IMR-90 (cell line): ENCODE measurements around the gene NOS1AP. TPM values are rescaled to one million over a fixed set of nuclear protein-coding genes. Genes with fewer than 3 reads are reported as not detected.

Experiments used
- ATAC-seq: fragments of 200-7000 bp; cut with Tn5 transposase; 2 replicates; pipeline ENCODE4 v1.9.1; 2020; ENCODE audit warnings: low read depth, mild to moderate bottlenecking, moderate library complexity
- BruUV-seq: library from RNA; stranded (reverse); fragments of 400-500 nt; replicated peaks from 2 replicates; lab custom pipeline; 2021; lab: Mats Ljungman, UMichigan
- CTCF ChIA-PET: fragments of 300-600 bp; formaldehyde crosslinking; extraction: SDS; loops from one replicate; lab custom pipeline; 2021; ENCODE audit warnings: antibody characterized with exemption; lab: Yijun Ruan, JAX
- POLR2A ChIA-PET: fragments of 300-600 bp; sonication (Branson Sonifier 250); formaldehyde crosslinking; loops from one replicate; lab custom pipeline; 2022; ENCODE audit warnings: antibody characterized with exemption; ENCODE audit not compliant: unreplicated experiment; lab: Charles Lee
- DNase-seq: peaks from one replicate; pipeline ENCODE4 v3.0.0; 2013
- H2AFZ ChIP-seq: replicated peaks from 2 replicates; pipeline ENCODE3; 2013; ENCODE audit warnings: low read length, mild to moderate bottlenecking; ENCODE audit not compliant: poor library complexity
- H2AK5ac ChIP-seq: 2 replicates; pipeline ENCODE4 v1.6.1; 2013; ENCODE audit warnings: low read depth, low read length, inconsistent platforms
- H2AK9ac ChIP-seq: replicated peaks from 2 replicates; pipeline ENCODE3; 2013; ENCODE audit warnings: mild to moderate bottlenecking, low read depth, low read length, moderate library complexity; ENCODE audit not compliant: poor library complexity
- H2BK120ac ChIP-seq: 2 replicates; pipeline ENCODE4 v1.6.1; 2013; ENCODE audit warnings: low read depth, low read length, inconsistent platforms
- H2BK15ac ChIP-seq: 3 replicates; pipeline ENCODE4 v1.6.1; 2013; ENCODE audit warnings: low read depth, low read length, inconsistent platforms
- H2BK20ac ChIP-seq: 2 replicates; pipeline ENCODE4 v1.6.1; 2013; ENCODE audit warnings: low read depth, mild to moderate bottlenecking, inconsistent platforms, low read length, moderate library complexity
- H2BK5ac ChIP-seq: 2 replicates; pipeline ENCODE4 v1.6.1; 2013; ENCODE audit warnings: mild to moderate bottlenecking, low read depth, low read length, inconsistent platforms; ENCODE audit not compliant: poor library complexity, severe bottlenecking
- H3K14ac ChIP-seq: replicated peaks from 2 replicates; pipeline ENCODE4 v1.6.1; 2013; ENCODE audit warnings: low read depth, low read length, inconsistent platforms
- H3K18ac ChIP-seq: 2 replicates; pipeline ENCODE4 v1.6.1; 2013; ENCODE audit warnings: low read depth, low read length, control low read depth
- H3K23ac ChIP-seq: 2 replicates; pipeline ENCODE4 v1.6.1; 2013; ENCODE audit warnings: low read depth, low read length, inconsistent platforms
- H3K27ac ChIP-seq: 2 replicates; pipeline ENCODE4 v1.5.1; 2013; ENCODE audit warnings: mild to moderate bottlenecking, control low read depth, low read length; ENCODE audit not compliant: insufficient read depth
- H3K27me3 ChIP-seq: 2 replicates; pipeline ENCODE4 v1.6.1; 2013; ENCODE audit warnings: low read length; ENCODE audit not compliant: control insufficient read depth, insufficient read depth
- H3K36me3 ChIP-seq: 2 replicates; pipeline ENCODE4 v1.6.1; 2013; ENCODE audit warnings: low read length, mixed read lengths; ENCODE audit not compliant: control insufficient read depth, insufficient read depth
- H3K4ac ChIP-seq: 2 replicates; pipeline ENCODE4 v1.6.1; 2013; ENCODE audit warnings: low read depth, low read length, inconsistent platforms
- H3K4me1 ChIP-seq: 2 replicates; pipeline ENCODE4 v1.6.1; 2013; ENCODE audit warnings: low read length, mixed read lengths; ENCODE audit not compliant: control insufficient read depth, insufficient read depth
- H3K4me2 ChIP-seq: 2 replicates; pipeline ENCODE4 v1.6.1; 2013; ENCODE audit warnings: low read depth, mild to moderate bottlenecking, control low read depth, low read length, moderate library complexity
- H3K4me3 ChIP-seq: 2 replicates; pipeline ENCODE4 v1.5.1; 2013; ENCODE audit warnings: low read depth, mild to moderate bottlenecking, control low read depth, low read length, moderate library complexity; ENCODE audit not compliant: insufficient read depth
- H3K56ac ChIP-seq: 2 replicates; pipeline ENCODE4 v1.6.1; 2013; ENCODE audit warnings: low read length, inconsistent platforms; ENCODE audit not compliant: insufficient read depth; ENCODE audit errors: extremely low read depth
- H3K79me1 ChIP-seq, 2 experiments: 2 replicates each; pipeline ENCODE4 v1.6.1; 2013; ENCODE audit warnings: low read length in 2 of 2, inconsistent platforms in 1 of 2, low read depth in 1 of 2
- H3K9ac ChIP-seq: 2 replicates; pipeline ENCODE4 v1.6.1; 2013; ENCODE audit warnings: low read depth, low read length, control low read depth
- H3K9me1 ChIP-seq: 2 replicates; pipeline ENCODE4 v1.6.1; 2013; ENCODE audit warnings: low read length, inconsistent platforms; ENCODE audit not compliant: insufficient read depth
- H3K9me3 ChIP-seq: 2 replicates; pipeline ENCODE4 v1.6.1; 2013; ENCODE audit warnings: low read length; ENCODE audit not compliant: control insufficient read depth, insufficient read depth
- H4K20me1 ChIP-seq: 2 replicates; pipeline ENCODE4 v1.6.1; 2013; ENCODE audit warnings: low read length, inconsistent platforms; ENCODE audit not compliant: insufficient read depth
- H4K5ac ChIP-seq: 2 replicates; pipeline ENCODE4 v1.6.1; 2013; ENCODE audit warnings: mild to moderate bottlenecking, low read depth, low read length, control low read depth
- H4K8ac ChIP-seq, 2 experiments: 2 replicates each; pipeline ENCODE4 v1.6.1; 2013; ENCODE audit warnings: low read depth in 2 of 2, low read length in 2 of 2, control low read depth in 1 of 2, inconsistent platforms in 1 of 2
- H4K91ac ChIP-seq: 2 replicates; pipeline ENCODE4 v1.6.1; 2013; ENCODE audit warnings: low read depth, low read length, inconsistent platforms; ENCODE audit not compliant: insufficient read depth
- MAFK ChIP-seq: IDR thresholded peaks from 2 replicates; pipeline ENCODE4 v1.6.1; 2012; ENCODE audit warnings: low read depth, low read length, improper control_type of control experiment
- MAZ ChIP-seq: IDR thresholded peaks from 2 replicates; pipeline ENCODE4 v1.6.1; 2012; ENCODE audit warnings: low read depth, mild to moderate bottlenecking, low read length, improper control_type of control experiment, moderate library complexity, borderline replicate concordance
- MXI1 ChIP-seq: IDR thresholded peaks from 2 replicates; pipeline ENCODE4 v1.6.1; 2012; ENCODE audit warnings: low read depth, mild to moderate bottlenecking, low read length, moderate library complexity, borderline replicate concordance
- POLR2A ChIP-seq: IDR thresholded peaks from 2 replicates; pipeline ENCODE4 v1.6.1; 2012; ENCODE audit warnings: mild to moderate bottlenecking, low read depth, low read length
- RFX5 ChIP-seq: IDR thresholded peaks from 2 replicates; pipeline ENCODE4 v1.8.0; 2012; ENCODE audit warnings: low read depth, mild to moderate bottlenecking, low read length, moderate library complexity
- SMC3 ChIP-seq: fragments of 150-350 bp; IDR thresholded peaks from 2 replicates; pipeline ENCODE4 v1.6.1; 2016; ENCODE audit warnings: low read depth, mild to moderate bottlenecking, antibody characterized with exemption, low read length, moderate library complexity
- USF2 ChIP-seq: fragments of 150-350 bp; IDR thresholded peaks from 2 replicates; pipeline ENCODE4 v1.6.1; 2017; ENCODE audit warnings: mild to moderate bottlenecking, antibody characterized with exemption, low read length, low read depth
- WGBS, 2 experiments: methylation state at CpG; one replicate each; pipeline versions ENCODE4 v1.1.5 to v1.1.7; 2013; ENCODE audit warnings: missing lambda C conversion rate in 2 of 2; ENCODE audit not compliant: insufficient read length in 1 of 2; ENCODE audit errors: extremely low coverage in 2 of 2; 5-methylcytosine and 5-hydroxymethylcytosine counted together
- dilution Hi-C: fragments of 300-500 bp; cut with HindIII; formaldehyde crosslinking; loops from one replicate; pipeline ENCODE4 v1.14.3; 2018; ENCODE audit warnings: low sequenced_read_pairs; ENCODE audit not compliant: unreplicated experiment
- in situ Hi-C: fragments of 300-500 bp; cut with MboI; formaldehyde crosslinking; loops from 3 replicates; pipeline ENCODE4 v1.14.3; 2019; ENCODE audit warnings: low sequenced_read_pairs, inconsistent platforms, mixed read lengths
- intact Hi-C: fragments of 100-400 bp; cut with micrococcal nuclease; formaldehyde crosslinking; loops from 2 replicates; pipeline ENCODE4 v1.10.0; 2022
- polyA plus RNA-seq, 3 experiments: library from polyadenylated mRNA; depleted of rRNA; stranded (reverse); fragments of >200 nt; gene quantifications; 2 replicates each; pipeline ENCODE4 v1.2.3, GENCODE V29; 2012; ENCODE audit warnings: low replicate concordance in 1 of 3
- total RNA-seq: library from RNA; depleted of rRNA; stranded (reverse); fragments of >200 nt; gene quantifications from 2 replicates; pipeline ENCODE4 v1.2.3, GENCODE V29; 2012

The NOS1AP gene
- total and polyA plus RNA-seq, 2 of the 4 experiments (the other 2 are of a cell fraction): 0.18 to 0.19 TPM

GRCh38 chr1:162213281-162213912 is 143.9 kb downstream of the NOS1AP start:
- no peak overlapping the region for H3K14ac ChIP-seq
- H3K27ac ChIP-seq: no peak overlapping the region
- H4K5ac ChIP-seq: no peak overlapping the region
- H3K9ac ChIP-seq: no peak overlapping the region
- in situ Hi-C loops (no loop called here), dilution Hi-C loops (no loop called here), intact Hi-C loops (no loop called here)
- no TSS peak for BruUV-seq
- H3K4me3 ChIP-seq: no peak overlapping the region
- H4K8ac ChIP-seq: no peak overlapping the region
- no peak overlapping the region for H3K23ac ChIP-seq
- no peaks in the 10 kb centered on the region for H3K9me3 ChIP-seq
- no peak overlapping the region for H3K4ac ChIP-seq
- no peaks in the 10 kb centered on the region for H3K9me1 ChIP-seq
- TF ChIP-seq MXI1: no peak
- TF ChIP-seq SMC3: no peak
- TF ChIP-seq USF2: no peak
- no peak for TF ChIP-seq MAZ
- TF ChIP-seq RFX5: no peak
- TF ChIP-seq POLR2A: no peak
- no peak for TF ChIP-seq MAFK
- H3K36me3 ChIP-seq: no peaks in the 10 kb centered on the region
- H3K18ac ChIP-seq: no peak overlapping the region
- no peaks in the 10 kb centered on the region for H3K79me1 ChIP-seq
- H3K27me3 ChIP-seq: peaks cover 6% of the 10 kb centered on the region
- no peak overlapping the region for H2BK15ac ChIP-seq
- WGBS, 2 experiments: 20% methylated on average over 1 of the region's 7 CpGs; no CpG with 5 or more reads in 1 of the 2 experiments
- no peak overlapping the region for H2AK9ac ChIP-seq
- H4K91ac ChIP-seq: no peak overlapping the region
- H2BK5ac ChIP-seq: no peak overlapping the region
- no peak; the same call in 1 of the 2 replicates for ATAC-seq
- no peak overlapping the region for H2AK5ac ChIP-seq
- H4K20me1 ChIP-seq: no peaks in the 10 kb centered on the region
- no peak overlapping the region for H2AFZ ChIP-seq
- DNase-seq: peak; percentile 2
- CTCF ChIA-PET: no interaction called here
- H3K4me1 ChIP-seq: no peaks in the 10 kb centered on the region
- H2BK120ac ChIP-seq: no peak overlapping the region
- no peak overlapping the region for H2BK20ac ChIP-seq
- H3K4me2 ChIP-seq: no peak overlapping the region
- H3K56ac ChIP-seq: no peak overlapping the region
- POLR2A ChIA-PET: no interaction called here
